OCI-LY3 (cell line): ENCODE measurements around the gene SPTBN2.
"Not testable (repeated sequence)": the region's sequence is repeated elsewhere in the genome, so short reads cannot be mapped to it uniquely, and the experiment has no call there.

Experiments used
- H2AFZ ChIP-seq: fragments of 200-600, 300-600 bp; shearing (Covaris generic); 2 replicates; pipeline ENCODE4 v1.6.0; 2014; ENCODE audit warnings: antibody characterized with exemption, low read depth, low read length
- H3K27ac ChIP-seq: fragments of 200-600, 300-600 bp; sonication (generic); 2 replicates; pipeline ENCODE4 v1.5.1; 2014; ENCODE audit warnings: mild to moderate bottlenecking, low read length, moderate library complexity, mixed read lengths
- H3K27me3 ChIP-seq: fragments of 200-600, 300-600 bp; sonication (generic); 2 replicates; pipeline ENCODE4 v1.6.1; 2014; ENCODE audit warnings: low read depth, low read length, mixed read lengths
- H3K36me3 ChIP-seq: fragments of 200-600, 300-600 bp; sonication (generic); replicated peaks from 2 replicates; pipeline ENCODE3; 2014; ENCODE audit warnings: low read depth, low read length, mixed read lengths
- H3K4me1 ChIP-seq: fragments of 300-600, 200-600 bp; sonication (generic); 2 replicates; pipeline ENCODE4 v1.6.1; 2014; ENCODE audit warnings: low read length, mixed read lengths
- H3K4me2 ChIP-seq: fragments of 200-600, 300-600 bp; sonication (generic); 2 replicates; pipeline ENCODE4 v1.6.1; 2014; ENCODE audit warnings: low read length, mixed read lengths
- H3K4me3 ChIP-seq: fragments of 300-600, 200-600 bp; sonication (generic); 2 replicates; pipeline ENCODE4 v1.5.1; 2014; ENCODE audit warnings: antibody characterized with exemption, mild to moderate bottlenecking, low read length, moderate library complexity
- H3K79me2 ChIP-seq: fragments of 300-600, 200-600 bp; shearing (Covaris generic); 2 replicates; pipeline ENCODE4 v1.6.1; 2014; ENCODE audit warnings: mild to moderate bottlenecking, low read length, mixed read lengths
- H3K9ac ChIP-seq: fragments of 300-600, 200-600 bp; shearing (Covaris generic); 2 replicates; pipeline ENCODE4 v1.6.0; 2014; ENCODE audit warnings: mild to moderate bottlenecking, low read length, moderate library complexity
- H3K9me3 ChIP-seq: fragments of 200-600, 300-600 bp; shearing (Covaris generic); 2 replicates; pipeline ENCODE4 v1.6.1; 2014; ENCODE audit warnings: low read length, mixed read lengths; ENCODE audit not compliant: insufficient read depth
- H4K20me1 ChIP-seq: fragments of 200-600, 300-600 bp; sonication (generic); 2 replicates; pipeline ENCODE4 v1.6.1; 2016; ENCODE audit warnings: low read length, mixed read lengths; ENCODE audit not compliant: insufficient read depth
- EZH2phosphoT487 ChIP-seq: fragments of 200-600 bp; shearing (Covaris generic); IDR thresholded peaks from 2 replicates; pipeline ENCODE4 v1.6.1; 2018; ENCODE audit warnings: antibody characterized with exemption, mixed run types, low read depth
- TF ChIP-seq, protein P1 (sequence below): fragments of 200-600, 300-600 bp; sonication (generic); IDR thresholded peaks from 2 replicates; pipeline ENCODE4 v1.5.1; 2014; ENCODE audit warnings: antibody characterized with exemption, low read length, low read depth

SPTBN2 gene

DNA sequence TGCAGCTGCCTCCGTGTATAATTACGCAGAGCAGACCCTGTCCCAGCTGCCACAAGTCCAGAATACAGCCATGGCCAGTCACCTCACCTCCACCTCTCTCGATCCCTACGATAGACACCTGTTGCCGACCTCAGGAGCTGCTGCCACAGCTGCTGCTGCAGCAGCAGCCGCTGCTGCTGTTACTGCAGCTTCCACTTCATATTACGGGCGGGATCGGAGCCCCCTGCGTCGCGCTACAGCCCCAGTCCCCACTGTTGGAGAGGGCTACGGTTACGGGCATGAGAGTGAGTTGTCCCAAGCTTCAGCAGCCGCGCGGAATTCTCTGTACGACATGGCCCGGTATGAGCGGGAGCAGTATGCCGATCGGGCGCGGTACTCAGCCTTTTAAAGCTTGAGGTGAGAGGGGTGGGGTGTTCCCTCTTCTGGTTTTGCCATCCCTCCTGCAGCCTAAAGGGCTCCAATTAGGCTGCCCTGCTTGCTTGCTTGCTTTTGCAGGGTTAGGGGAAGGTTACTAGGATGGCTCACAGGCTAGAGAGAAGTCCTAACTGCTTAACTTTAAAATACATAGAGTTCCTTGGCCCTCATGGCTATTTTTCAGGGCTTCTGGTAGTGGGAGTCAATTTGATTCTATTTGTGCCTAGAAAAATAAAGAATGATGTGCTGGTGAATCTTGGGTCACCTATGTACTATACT is 85.1 kb downstream of the SPTBN2 start:
- Histone ChIP-seq H3K4me1 (peaks cover 33% of the 10 kb centered on the region), H4K20me1 (peaks cover 92% of the 10 kb centered on the region), H3K4me2 (no peak overlapping the region), H3K79me2 (peaks cover 100% of the 10 kb centered on the region), H2AFZ (no peak overlapping the region), H3K36me3 (peaks cover 86% of the 10 kb centered on the region), H3K27me3 (no peaks in the 10 kb centered on the region), H3K27ac (no peak overlapping the region), H3K9me3 (no peaks in the 10 kb centered on the region), H3K4me3 (no peak overlapping the region), H3K9ac (no peak overlapping the region)
- TF ChIP-seq, protein P1, sequence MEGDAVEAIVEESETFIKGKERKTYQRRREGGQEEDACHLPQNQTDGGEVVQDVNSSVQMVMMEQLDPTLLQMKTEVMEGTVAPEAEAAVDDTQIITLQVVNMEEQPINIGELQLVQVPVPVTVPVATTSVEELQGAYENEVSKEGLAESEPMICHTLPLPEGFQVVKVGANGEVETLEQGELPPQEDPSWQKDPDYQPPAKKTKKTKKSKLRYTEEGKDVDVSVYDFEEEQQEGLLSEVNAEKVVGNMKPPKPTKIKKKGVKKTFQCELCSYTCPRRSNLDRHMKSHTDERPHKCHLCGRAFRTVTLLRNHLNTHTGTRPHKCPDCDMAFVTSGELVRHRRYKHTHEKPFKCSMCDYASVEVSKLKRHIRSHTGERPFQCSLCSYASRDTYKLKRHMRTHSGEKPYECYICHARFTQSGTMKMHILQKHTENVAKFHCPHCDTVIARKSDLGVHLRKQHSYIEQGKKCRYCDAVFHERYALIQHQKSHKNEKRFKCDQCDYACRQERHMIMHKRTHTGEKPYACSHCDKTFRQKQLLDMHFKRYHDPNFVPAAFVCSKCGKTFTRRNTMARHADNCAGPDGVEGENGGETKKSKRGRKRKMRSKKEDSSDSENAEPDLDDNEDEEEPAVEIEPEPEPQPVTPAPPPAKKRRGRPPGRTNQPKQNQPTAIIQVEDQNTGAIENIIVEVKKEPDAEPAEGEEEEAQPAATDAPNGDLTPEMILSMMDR, result no peak
- no peak for TF ChIP-seq EZH2phosphoT487

DNA sequence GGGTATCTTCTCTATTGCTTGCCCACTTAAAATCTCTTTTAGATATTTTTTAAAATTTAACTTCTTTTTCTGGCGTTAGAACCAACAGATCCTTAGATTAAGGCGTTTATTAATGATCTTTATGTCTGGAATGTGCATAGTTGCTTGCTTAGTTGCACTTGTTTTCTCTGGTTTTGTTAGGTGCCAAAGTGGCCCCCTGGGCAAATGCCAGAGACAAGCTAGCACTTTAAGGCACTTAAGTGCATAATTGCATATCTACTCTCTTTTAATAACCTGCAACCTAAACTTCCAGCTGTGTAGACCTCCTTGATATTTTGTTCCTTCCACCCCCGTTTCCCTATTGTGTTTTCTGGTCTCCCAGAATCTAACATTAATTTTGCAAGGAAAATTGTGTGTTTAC is 87.2 kb downstream of the SPTBN2 start:
- no peak for TF ChIP-seq EZH2phosphoT487
- TF ChIP-seq, protein P1, result no peak
- H4K20me1 ChIP-seq, result peaks cover 79% of the 10 kb centered on the region
- H2AFZ ChIP-seq, result no peak overlapping the region
- no peaks in the 10 kb centered on the region for H3K9me3 ChIP-seq
- peaks cover 42% of the 10 kb centered on the region for H3K4me1 ChIP-seq
- H3K4me3 ChIP-seq, result no peak overlapping the region
- no peaks in the 10 kb centered on the region for H3K27me3 ChIP-seq
- H3K79me2 ChIP-seq, result peaks cover 97% of the 10 kb centered on the region
- H3K9ac ChIP-seq, result no peak overlapping the region
- peak overlapping the region; percentile 86 for H3K4me2 ChIP-seq
- no peak overlapping the region for H3K27ac ChIP-seq
- H3K36me3 ChIP-seq, result peaks cover 79% of the 10 kb centered on the region

GRCh38 chr11:66639814-66640340 is 89.1 kb downstream of the SPTBN2 start:
- Histone ChIP-seq H3K79me2 (peaks cover 97% of the 10 kb centered on the region), H3K4me3 (peak overlapping the region; percentile 90), H3K4me1 (peaks cover 42% of the 10 kb centered on the region), H4K20me1 (peaks cover 62% of the 10 kb centered on the region), H3K4me2 (peak overlapping the region; percentile 86), H3K36me3 (peaks cover 62% of the 10 kb centered on the region), H3K9ac (peak overlapping the region; percentile 83; the same call in 1 of the 2 replicates)
- not testable (repeated sequence) for H3K27ac ChIP-seq, H3K27me3 ChIP-seq, H2AFZ ChIP-seq, H3K9me3 ChIP-seq

DNA sequence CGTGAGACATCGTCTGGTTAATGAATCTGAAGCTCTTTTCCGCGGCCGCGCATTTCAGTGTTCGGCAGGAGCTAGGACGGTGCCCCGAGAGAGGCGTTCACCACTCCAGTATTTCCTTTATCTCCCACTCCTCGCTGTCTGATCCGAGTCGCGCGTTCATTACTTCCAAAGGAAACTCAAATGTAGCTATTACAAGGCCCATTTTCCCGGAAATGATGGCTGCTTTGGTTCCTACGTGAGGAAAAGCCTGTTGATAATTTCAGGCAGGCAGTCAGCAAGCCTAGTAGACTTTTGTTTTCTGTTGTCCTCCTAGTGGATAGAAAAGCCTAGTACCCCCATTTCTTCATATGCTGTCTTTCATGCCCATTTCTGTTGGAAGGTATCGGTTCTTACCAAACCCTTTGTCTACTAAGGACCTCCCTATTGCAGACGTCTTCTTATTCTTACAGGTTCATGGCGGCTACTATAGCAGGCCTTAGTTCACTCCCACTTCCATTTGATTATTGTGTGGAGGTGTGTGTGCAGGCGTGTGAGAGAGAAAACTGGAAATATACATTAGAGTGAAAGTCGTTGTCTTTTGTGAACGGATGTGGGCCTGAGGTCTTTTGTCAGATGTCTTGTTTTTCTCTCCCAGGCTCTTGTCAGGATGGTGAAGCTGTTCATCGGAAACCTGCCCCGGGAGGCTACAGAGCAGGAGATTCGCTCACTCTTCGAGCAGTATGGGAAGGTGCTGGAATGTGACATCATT is 89.8 kb downstream of the SPTBN2 start:
- Histone ChIP-seq H3K27me3 (no peaks in the 10 kb centered on the region), H4K20me1 (peaks cover 58% of the 10 kb centered on the region), H3K4me2 (peak overlapping the region; percentile 86), H3K9me3 (no peaks in the 10 kb centered on the region), H3K9ac (peak overlapping the region; percentile 83), H3K36me3 (peaks cover 61% of the 10 kb centered on the region), H3K4me3 (peak overlapping the region; percentile 90), H3K27ac (peak overlapping the region; percentile 65), H3K4me1 (peaks cover 42% of the 10 kb centered on the region), H2AFZ (no peak overlapping the region), H3K79me2 (peaks cover 97% of the 10 kb centered on the region)
- TF ChIP-seq EZH2phosphoT487, result no peak
- TF ChIP-seq, protein P1, result no peak
